Spleen (tissue), 7 donors: ENCODE measurements around the gene SKI.
"Not testable (repeated sequence)": the region's sequence is repeated elsewhere in the genome, so short reads cannot be mapped to it uniquely, and the experiment has no call there.

ENCODE experiments used
- CTCF ChIP-seq, 11 experiments: fragments of 200-600 bp in 7 of 11; fragments of 450-650 bp in 4 of 11; sonication (generic) in 4 of 11; IDR thresholded peaks in 8 of 11; conservative IDR thresholded peaks in 3 of 11; 1 replicate in 7 of 11; 2 replicates in 4 of 11; pipeline versions ENCODE4 v1.4.0 to v1.8.0; 2016 to 2021; ENCODE audit warnings: antibody characterized with exemption in 11 of 11, inconsistent platforms in 4 of 11, mild to moderate bottlenecking in 1 of 11
- POLR2AphosphoS5 ChIP-seq, 3 donors: sonication (generic); formaldehyde crosslinking; IDR thresholded peaks; one replicate each; pipeline ENCODE4 v1.5.1; 2017; ENCODE audit warnings: antibody characterized with exemption in 3 of 3
- donor health status: DM: no; HTN: no; CAD: no; lungs with moderate emphysema.
- donor health status: DM: no; HTN: no; CAD: no.
- donor health status: DM: no; HTN: no; CAD: no.

GRCh38 chr1:2331580-2331979 is 103.5 kb downstream of the SKI start:
- not testable (repeated sequence) for TF ChIP-seq CTCF (IDR thresholded peaks at IDR 0.05 in 8 of 11, conservative IDR thresholded peaks at IDR 0.05 in 3 of 11); POLR2AphosphoS5 (IDR thresholded peaks at IDR 0.05)
